OCI-LY7 (cell line): ENCODE measurements around the gene PCDH9. TPM values are rescaled to one million over a fixed set of nuclear protein-coding genes. Genes with fewer than 3 reads are reported as not detected.
A peak's percentile ranks its signal among the peaks of the same experiment; 100 is the strongest.

Source experiments
- BruUV-seq: library from RNA; stranded (reverse); fragments of 400-500 nt; replicated peaks from 2 replicates; lab custom pipeline; 2021; lab: Mats Ljungman, UMichigan
- CTCF ChIA-PET: fragments of 300-600 bp; sonication (Branson Sonifier 250); formaldehyde crosslinking; loops from one replicate; lab custom pipeline; 2022; ENCODE audit warnings: antibody characterized with exemption; ENCODE audit not compliant: unreplicated experiment; lab: Charles Lee
- POLR2A ChIA-PET: fragments of 300-600 bp; sonication (Branson Sonifier 250); formaldehyde crosslinking; loops from one replicate; lab custom pipeline; 2022; ENCODE audit warnings: antibody characterized with exemption; lab: Charles Lee
- DNase-seq: peaks from one replicate; pipeline ENCODE4 v3.0.0-alpha.2; 2015; ENCODE audit warnings: low spot score
- H2AFZ ChIP-seq: fragments of 200-600 bp; sonication (generic), shearing (Covaris generic); 2 replicates; pipeline ENCODE4 v1.6.1; 2014; ENCODE audit warnings: mild to moderate bottlenecking, antibody characterized with exemption, low read length, moderate library complexity
- H3K27ac ChIP-seq: fragments of 200-600 bp; sonication (generic); 2 replicates; pipeline ENCODE4 v1.5.1; 2014; ENCODE audit warnings: mixed run types, low read depth, mild to moderate bottlenecking, moderate library complexity, low read length, inconsistent platforms; ENCODE audit not compliant: poor library complexity, severe bottlenecking
- H3K36me3 ChIP-seq: fragments of 200-600 bp; sonication (generic); 2 replicates; pipeline ENCODE4 v1.6.1; 2014; ENCODE audit warnings: mild to moderate bottlenecking, antibody characterized with exemption, low read length, moderate library complexity, mixed read lengths; ENCODE audit not compliant: insufficient read depth
- H3K4me1 ChIP-seq: fragments of 200-600 bp; sonication (generic); 2 replicates; pipeline ENCODE4 v1.5.1; 2014; ENCODE audit warnings: mild to moderate bottlenecking, low read length; ENCODE audit not compliant: insufficient read depth, poor library complexity, severe bottlenecking
- H3K4me2 ChIP-seq: fragments of 200-600 bp; sonication (generic); 2 replicates; pipeline ENCODE4 v1.6.1; 2014; ENCODE audit warnings: mild to moderate bottlenecking, low read length
- H3K4me3 ChIP-seq: fragments of 200-600 bp; sonication (generic); 2 replicates; pipeline ENCODE4 v1.5.1; 2014; ENCODE audit warnings: mild to moderate bottlenecking, low read depth, low read length; ENCODE audit not compliant: poor library complexity, severe bottlenecking
- H3K79me2 ChIP-seq: fragments of 200-600 bp; sonication (generic); 2 replicates; pipeline ENCODE4 v1.6.1; 2016; ENCODE audit warnings: low read depth, mild to moderate bottlenecking, low read length, moderate library complexity, mixed read lengths; ENCODE audit not compliant: insufficient read depth
- H3K9me2 ChIP-seq: fragments of 200-600 bp; sonication (generic); 2 replicates; pipeline ENCODE4 v1.6.1; 2016; ENCODE audit warnings: mild to moderate bottlenecking, low read length, mixed read lengths; ENCODE audit not compliant: insufficient read depth
- H3K9me3 ChIP-seq: fragments of 200-600 bp; sonication (generic); 2 replicates; pipeline ENCODE4 v1.6.1; 2014; ENCODE audit warnings: mild to moderate bottlenecking, mixed run types, low read length, mixed read lengths
- H4K20me1 ChIP-seq: fragments of 200-600 bp; sonication (generic); 2 replicates; pipeline ENCODE4 v1.6.1; 2014; ENCODE audit warnings: mild to moderate bottlenecking, antibody characterized with exemption, low read length, moderate library complexity, mixed read lengths; ENCODE audit not compliant: insufficient read depth
- EZH2phosphoT487 ChIP-seq: fragments of 200-600 bp; sonication (generic); IDR thresholded peaks from 2 replicates; pipeline ENCODE4 v1.6.1; 2018; ENCODE audit warnings: low read depth, borderline replicate concordance, mild to moderate bottlenecking, mixed run types, antibody characterized with exemption, low read length, moderate library complexity, mixed read lengths
- intact Hi-C: fragments of 100-400 bp; cut with micrococcal nuclease; formaldehyde crosslinking; loops from one replicate; pipeline ENCODE4 v1.10.0; 2022; ENCODE audit not compliant: unreplicated experiment
- total RNA-seq, 2 experiments: library from RNA; depleted of rRNA in 1 of 2; stranded (reverse); fragments of >200 nt in 1 of 2; shearing (Covaris generic) in 1 of 2; gene quantifications; 2 replicates each; pipeline ENCODE4 v1.2.3, GENCODE V29; 2014 to 2022
- TF ChIP-seq, protein P1 (sequence below): fragments of 200-600 bp; sonication (generic); conservative IDR thresholded peaks from 2 replicates; pipeline ENCODE4 v1.5.1; 2014; ENCODE audit warnings: mild to moderate bottlenecking, antibody characterized with exemption, low read length, moderate library complexity, mixed read lengths

PCDH9 gene
- total RNA-seq, 2 experiments from 2014 or later: 20.1 to 26.0 TPM

DNA sequence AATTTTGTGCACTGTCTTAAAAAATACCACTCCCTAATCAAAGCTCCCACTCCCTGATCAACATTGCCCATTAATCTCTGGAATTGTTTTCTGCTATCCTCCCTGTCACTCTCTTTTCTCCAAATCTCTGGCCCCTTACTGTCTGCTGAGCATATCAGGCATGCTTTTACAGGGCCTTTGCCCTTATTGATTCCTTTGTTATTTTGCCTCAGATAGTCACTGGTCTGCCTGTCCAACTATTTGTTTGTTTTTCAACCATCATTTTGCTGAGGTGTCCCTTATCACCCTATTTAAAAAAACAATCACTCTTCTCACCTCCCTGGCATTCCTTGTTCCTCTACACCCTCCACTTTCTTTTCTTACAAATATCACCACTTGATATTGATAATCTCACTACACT is 153.0 kb downstream of the PCDH9 start:
- no peak overlapping the region for H3K4me2 ChIP-seq
- no peaks in the 10 kb centered on the region for H4K20me1 ChIP-seq
- CTCF ChIA-PET: no interaction called here
- no peaks in the 10 kb centered on the region for H3K36me3 ChIP-seq
- no peaks in the 10 kb centered on the region for H3K4me1 ChIP-seq
- POLR2A ChIA-PET: interaction anchor here (0.5 to 1.2 kb wide), 5 partner anchors 11 to 1547 kb away, joined by 3 to 5 read pairs (median 3); no protein-coding TSS in a partner anchor
- no peak overlapping the region for H3K27ac ChIP-seq
- H3K9me3 ChIP-seq: no peaks in the 10 kb centered on the region; the same call in 1 of the 2 replicates
- H3K4me3 ChIP-seq: no peak overlapping the region
- intact Hi-C loops: loop anchor here (5.0 kb wide), 1 partner anchor 145 kb away; no protein-coding TSS in a partner anchor
- H3K79me2 ChIP-seq: no peaks in the 10 kb centered on the region
- TF ChIP-seq, protein P1, sequence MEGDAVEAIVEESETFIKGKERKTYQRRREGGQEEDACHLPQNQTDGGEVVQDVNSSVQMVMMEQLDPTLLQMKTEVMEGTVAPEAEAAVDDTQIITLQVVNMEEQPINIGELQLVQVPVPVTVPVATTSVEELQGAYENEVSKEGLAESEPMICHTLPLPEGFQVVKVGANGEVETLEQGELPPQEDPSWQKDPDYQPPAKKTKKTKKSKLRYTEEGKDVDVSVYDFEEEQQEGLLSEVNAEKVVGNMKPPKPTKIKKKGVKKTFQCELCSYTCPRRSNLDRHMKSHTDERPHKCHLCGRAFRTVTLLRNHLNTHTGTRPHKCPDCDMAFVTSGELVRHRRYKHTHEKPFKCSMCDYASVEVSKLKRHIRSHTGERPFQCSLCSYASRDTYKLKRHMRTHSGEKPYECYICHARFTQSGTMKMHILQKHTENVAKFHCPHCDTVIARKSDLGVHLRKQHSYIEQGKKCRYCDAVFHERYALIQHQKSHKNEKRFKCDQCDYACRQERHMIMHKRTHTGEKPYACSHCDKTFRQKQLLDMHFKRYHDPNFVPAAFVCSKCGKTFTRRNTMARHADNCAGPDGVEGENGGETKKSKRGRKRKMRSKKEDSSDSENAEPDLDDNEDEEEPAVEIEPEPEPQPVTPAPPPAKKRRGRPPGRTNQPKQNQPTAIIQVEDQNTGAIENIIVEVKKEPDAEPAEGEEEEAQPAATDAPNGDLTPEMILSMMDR: no peak
- TF ChIP-seq EZH2phosphoT487: no peak
- H3K9me2 ChIP-seq: no peaks in the 10 kb centered on the region
- no peak for DNase-seq
- no TSS peak for BruUV-seq
- H2AFZ ChIP-seq: peak overlapping the region; percentile 13; the same call in 1 of the 2 replicates

DNA sequence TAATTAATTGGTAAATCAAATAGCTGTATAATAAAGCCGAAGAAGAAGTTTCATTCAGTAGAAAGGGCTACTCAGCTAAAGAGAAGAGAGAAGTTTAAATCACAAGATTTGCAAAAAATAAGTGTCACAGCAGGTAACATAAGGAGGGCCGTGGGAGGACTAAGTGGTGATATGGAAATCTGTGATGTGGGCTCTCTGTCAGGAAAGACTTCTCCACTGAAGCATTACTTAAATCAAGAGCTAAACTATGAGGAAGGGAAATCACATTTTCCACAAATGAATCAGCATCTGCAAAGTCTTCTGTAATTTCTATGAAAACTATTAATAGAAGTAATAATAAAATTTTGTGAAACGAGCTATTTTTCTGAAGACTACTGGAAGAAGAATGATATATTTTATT is 153.8 kb downstream of the PCDH9 start:
- Histone ChIP-seq H3K9me3 (no peaks in the 10 kb centered on the region; the same call in 1 of the 2 replicates), H3K27ac (no peak overlapping the region), H4K20me1 (no peaks in the 10 kb centered on the region), H3K79me2 (no peaks in the 10 kb centered on the region), H3K9me2 (no peaks in the 10 kb centered on the region), H3K4me1 (no peaks in the 10 kb centered on the region), H3K4me2 (no peak overlapping the region), H3K36me3 (no peaks in the 10 kb centered on the region), H2AFZ (peak overlapping the region; percentile 13; the same call in 1 of the 2 replicates), H3K4me3 (no peak overlapping the region)
- TF ChIP-seq, protein P1: no peak
- TF ChIP-seq EZH2phosphoT487: no peak
- intact Hi-C loops: loop anchor here (5.0 kb wide), 1 partner anchor 146 kb away; no protein-coding TSS in a partner anchor
- ChIA-PET CTCF (no interaction called here), POLR2A (interaction anchor here (0.5 to 1.2 kb wide), 8 partner anchors 9 to 1547 kb away, joined by 3 to 5 read pairs (median 3); no protein-coding TSS in a partner anchor)
- no peak for DNase-seq
- BruUV-seq: no TSS peak

DNA sequence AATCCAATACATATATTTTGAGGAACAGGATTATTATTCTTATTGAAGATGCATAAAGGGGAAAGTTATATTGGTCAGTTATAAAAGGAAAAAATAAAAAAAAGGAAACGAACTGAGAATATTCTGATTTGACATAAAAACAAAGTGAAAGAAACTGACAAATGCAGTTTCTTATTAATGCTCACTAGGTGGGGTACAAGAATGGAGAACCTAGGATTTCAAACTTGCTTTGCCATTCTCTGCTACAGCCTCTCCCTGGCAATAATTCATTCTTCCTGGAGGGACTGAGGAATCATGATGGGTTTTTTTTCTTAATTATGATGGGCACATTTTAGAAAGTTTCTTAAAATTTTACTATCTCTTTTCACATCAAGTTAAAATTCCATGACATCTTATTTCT is 154.9 kb downstream of the PCDH9 start:
- POLR2A ChIA-PET: no interaction called here
- Histone ChIP-seq H4K20me1 (no peaks in the 10 kb centered on the region), H3K4me1 (no peaks in the 10 kb centered on the region), H3K27ac (no peak overlapping the region), H3K9me3 (no peaks in the 10 kb centered on the region), H3K79me2 (no peaks in the 10 kb centered on the region), H3K36me3 (no peaks in the 10 kb centered on the region), H3K9me2 (no peaks in the 10 kb centered on the region), H3K4me3 (no peak overlapping the region), H2AFZ (peak overlapping the region; percentile 45; the same call in 1 of the 2 replicates), H3K4me2 (no peak overlapping the region)
- no TSS peak for BruUV-seq
- TF ChIP-seq, protein P1: peak; percentile 50
- no peak for TF ChIP-seq EZH2phosphoT487
- intact Hi-C loops: loop anchor here (5.0 kb wide), 1 partner anchor 147 kb away; no protein-coding TSS in a partner anchor
- CTCF ChIA-PET: no interaction called here
- DNase-seq: no peak
